Astrocyte (in vitro differentiated cells and primary cell): ENCODE measurements around the gene SYCP2.

Source experiments
- CTCF ChIP-seq: IDR thresholded peaks from 2 replicates; pipeline ENCODE4 v1.5.1; 2011; ENCODE audit warnings: low read depth, mild to moderate bottlenecking, inconsistent platforms, low read length, moderate library complexity; ENCODE audit not compliant: insufficient read depth
- EZH2 ChIP-seq: IDR thresholded peaks from 2 replicates; pipeline ENCODE4 v1.6.1; 2012; ENCODE audit warnings: mild to moderate bottlenecking, low read length, inconsistent platforms; ENCODE audit not compliant: insufficient read depth

GRCh38 chr20:59961423-59961822, 28.0 kb upstream of the SYCP2 start:
- TF ChIP-seq CTCF, result no peak
- no peak for TF ChIP-seq EZH2
